Stimulated activated CD4-positive, alpha-beta T cell treated with anti-CD3 and anti-CD28 coated beads, Interleukin-2, amount 100 ng/mL, for 48 hours (primary cell): ENCODE measurements around the gene TUNAR.
"Not testable (repeated sequence)": the region's sequence is repeated elsewhere in the genome, so short reads cannot be mapped to it uniquely, and the experiment has no call there.

Experiments
- DNase-seq, 2 donors: peaks; one replicate each; pipeline ENCODE4 v3.0.0-alpha.2; 2020

The TUNAR gene

DNA sequence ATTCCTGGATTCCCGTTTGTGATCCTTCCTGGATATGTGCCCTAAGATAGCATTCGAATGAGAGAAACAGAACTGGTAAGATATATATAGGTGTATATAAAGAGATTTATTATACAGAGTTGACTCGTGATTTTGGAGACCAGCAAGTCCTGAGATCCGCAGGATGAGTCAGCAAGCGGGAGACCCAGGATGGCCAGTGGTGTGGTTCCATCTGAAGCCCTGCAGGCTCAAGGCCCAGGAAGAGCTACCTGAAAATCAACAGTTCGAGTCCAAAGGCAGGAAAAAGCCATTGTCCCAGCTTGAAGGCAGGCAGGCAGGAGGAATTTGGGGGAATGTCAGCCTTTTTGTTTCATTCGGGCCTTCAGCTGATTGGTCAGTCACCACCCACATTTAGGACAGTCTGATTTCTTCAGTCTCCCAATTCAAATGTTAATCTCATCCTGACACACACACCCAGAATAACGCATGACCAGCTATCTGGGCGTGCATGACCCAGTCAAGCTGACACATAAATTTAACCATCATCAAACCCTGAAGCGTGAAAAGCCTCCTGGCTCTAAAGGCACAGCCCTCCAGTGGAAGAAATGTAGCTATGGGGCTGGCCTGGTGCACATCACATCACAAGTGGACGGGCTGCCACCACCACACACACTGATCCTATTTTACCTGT lies 44.3 kb downstream of the TUNAR start:
- no peak for DNase-seq

DNA sequence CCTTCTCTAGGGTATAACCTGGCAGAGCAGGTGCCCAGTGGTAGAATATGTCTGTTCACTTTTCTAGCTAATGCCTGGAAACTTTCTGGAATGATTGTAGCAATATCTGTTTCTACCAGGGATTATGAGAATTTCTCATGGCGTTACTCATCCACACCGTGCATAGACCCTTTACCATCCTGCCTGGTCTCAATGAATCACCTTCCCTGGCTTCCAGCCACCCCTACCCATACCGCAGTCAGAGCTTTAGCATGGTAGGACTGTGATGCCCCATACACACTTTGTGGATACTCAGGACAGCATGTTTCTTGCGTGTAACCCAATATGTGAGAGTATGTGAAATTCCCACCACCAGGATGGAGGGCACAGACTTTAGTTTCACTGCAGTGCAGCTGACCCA lies 45.4 kb downstream of the TUNAR start:
- DNase-seq: no peak

DNA sequence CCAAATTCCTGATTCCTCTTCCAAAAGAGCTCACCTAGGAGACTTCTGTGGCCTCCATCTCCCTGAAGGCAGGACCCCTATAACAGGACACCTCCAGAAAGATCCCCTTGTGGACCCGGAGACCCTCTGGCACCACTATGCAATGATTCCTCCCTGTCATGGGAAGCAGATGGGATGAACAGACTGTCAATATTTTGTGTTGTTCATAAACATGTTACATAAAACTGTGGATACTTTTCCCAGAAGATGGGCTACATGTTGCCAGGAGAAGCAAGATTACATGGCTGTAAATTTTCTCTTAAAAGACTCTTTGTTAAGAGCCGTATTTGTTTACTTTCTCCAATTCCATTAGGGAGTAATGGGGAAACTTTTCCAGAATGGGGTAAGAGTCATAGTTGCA lies 52.1 kb downstream of the TUNAR start:
- no peak for DNase-seq

DNA sequence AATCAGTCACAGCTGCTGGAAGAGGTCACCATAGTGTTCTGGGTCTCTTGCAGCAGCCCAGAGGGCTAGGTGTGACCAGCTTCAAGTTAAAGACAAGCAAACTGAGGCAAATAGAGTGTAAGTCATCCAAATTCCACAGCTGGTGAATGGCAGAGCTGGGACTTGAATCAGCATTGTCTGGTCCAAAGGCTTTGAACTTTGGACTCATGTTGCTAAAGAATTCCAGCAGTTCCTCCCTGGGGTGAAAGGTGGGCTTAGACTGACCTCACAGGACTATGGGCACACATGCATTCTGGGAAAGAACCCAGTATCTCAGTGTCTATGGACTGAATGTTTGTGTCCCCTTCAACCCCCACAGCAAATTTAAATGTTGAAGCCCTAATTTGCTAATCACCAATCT lies 54.8 kb downstream of the TUNAR start:
- DNase-seq: no peak

DNA sequence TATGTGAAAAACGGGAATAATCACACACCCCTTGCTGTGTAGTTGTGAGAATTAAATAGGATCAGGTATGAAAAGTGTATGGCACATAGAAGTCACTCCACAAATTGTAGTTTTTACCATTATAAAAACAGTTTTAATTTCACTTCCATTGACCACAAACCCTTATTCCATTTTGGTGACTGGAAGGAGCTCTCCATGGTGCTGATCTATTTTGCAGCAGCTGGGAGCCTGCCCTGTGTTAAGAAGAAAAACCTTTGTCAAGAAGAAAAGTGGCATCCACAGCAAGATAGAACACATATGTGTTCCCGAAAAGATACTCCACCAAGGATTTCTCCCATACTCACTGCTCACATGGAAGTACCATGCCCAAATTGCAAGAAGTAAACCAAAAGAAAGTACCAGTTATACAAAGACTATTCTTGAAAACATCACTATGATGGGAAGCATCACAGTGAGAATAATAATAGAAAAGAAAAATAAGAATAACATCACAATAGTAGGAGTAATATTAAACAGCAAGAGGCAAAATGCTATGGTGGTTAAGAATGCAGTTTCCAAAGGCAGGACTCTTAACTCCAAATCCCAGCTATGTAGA lies 58.7 kb downstream of the TUNAR start:
- peak in 1 of 2 donors; percentile 2 for DNase-seq

DNA sequence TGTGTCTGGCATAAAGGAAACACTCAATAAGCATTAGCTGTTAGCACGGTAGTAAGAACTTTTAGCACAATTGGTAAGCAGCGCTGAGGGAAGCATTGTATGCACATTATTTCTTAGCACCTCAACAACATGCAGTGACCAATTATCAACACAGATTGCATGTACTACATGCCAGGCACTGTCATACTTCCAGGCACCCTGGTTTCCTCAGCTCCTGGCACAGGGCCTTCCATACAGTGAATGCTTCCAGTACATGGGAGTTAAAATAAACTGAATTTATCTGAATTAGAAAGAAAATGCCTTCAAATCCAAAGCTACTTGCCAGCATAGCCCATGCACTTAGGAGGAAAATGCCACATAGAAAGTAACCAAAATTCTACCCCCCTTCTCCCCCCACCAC lies 59.4 kb downstream of the TUNAR start:
- DNase-seq: no peak

DNA sequence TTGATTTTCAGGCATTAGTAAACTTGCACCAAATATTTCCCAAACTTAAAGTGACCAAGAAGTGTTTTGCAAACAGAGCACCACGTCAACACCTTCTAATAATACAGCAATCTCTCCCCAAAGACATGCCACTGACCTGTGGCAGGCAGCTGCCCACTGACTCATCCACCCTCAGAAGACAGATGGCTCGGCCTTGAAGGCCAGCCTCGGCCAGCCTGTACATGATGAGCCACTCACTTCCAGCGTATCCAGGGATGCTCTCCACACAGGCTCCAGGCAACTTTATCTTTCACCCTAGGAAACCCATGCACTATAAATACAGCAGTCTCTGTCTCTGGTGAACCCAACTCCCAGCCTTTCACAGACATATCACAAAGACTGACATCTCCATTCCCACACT lies 62.7 kb downstream of the TUNAR start:
- DNase-seq: no peak

DNA sequence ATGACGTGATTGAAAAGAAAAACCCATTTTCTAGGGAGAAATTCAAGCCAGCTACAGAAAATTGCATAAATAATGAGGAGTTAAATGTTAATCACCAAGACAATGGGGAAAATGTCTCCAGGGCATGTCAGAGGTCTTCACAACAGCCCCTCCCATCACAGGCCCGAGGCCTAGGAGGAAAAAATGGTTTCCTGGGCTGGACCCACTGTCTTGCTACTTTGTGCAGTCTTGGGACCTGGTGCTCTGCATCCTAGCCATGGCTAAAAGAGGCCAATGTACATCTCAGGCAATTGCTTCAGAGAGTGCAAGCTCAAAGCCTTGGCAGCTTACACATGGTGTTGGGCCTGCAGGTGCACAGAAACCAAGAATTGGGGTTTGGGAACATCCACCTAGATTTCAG lies 65.3 kb downstream of the TUNAR start:
- DNase-seq: no peak

DNA sequence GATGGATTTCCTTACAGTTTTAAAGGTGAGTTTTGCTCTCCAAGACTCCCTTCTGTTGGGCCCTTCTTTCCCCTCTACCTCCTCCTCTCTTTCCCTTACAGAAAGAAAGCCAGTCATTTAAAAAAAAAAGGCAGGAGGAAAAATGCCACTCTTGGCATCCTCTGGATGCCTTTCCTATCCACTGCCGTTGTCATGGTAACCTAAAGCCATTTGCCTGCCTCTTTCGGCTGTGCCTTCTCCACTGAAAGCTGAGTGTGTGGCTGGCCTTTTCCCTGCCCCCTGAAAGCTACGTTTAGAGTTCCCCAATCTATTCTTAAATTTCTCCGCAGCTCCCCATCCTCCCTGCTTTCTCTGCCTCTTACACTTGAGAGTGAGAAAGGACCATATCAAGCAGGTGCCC lies 67.1 kb downstream of the TUNAR start:
- DNase-seq: no peak

DNA sequence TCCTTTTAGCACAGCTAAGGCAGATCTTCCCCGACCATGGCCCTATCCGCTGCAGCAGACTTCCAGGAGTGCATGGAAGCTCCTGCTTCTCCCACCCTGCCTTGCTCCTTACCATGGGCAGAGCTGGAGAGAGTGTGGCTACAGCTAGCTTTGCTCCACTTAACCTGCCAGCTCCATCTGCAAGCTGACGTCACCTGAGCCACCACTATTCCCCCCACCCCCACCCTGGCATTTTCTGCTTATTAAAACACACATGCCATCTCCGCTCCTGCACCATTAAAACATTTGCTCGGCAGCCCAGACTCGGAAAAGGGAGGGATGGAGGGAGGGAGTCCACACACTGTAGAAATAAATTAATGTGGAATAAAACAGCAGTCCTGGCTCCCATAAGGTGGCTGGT lies 67.8 kb downstream of the TUNAR start:
- DNase-seq: no peak

DNA sequence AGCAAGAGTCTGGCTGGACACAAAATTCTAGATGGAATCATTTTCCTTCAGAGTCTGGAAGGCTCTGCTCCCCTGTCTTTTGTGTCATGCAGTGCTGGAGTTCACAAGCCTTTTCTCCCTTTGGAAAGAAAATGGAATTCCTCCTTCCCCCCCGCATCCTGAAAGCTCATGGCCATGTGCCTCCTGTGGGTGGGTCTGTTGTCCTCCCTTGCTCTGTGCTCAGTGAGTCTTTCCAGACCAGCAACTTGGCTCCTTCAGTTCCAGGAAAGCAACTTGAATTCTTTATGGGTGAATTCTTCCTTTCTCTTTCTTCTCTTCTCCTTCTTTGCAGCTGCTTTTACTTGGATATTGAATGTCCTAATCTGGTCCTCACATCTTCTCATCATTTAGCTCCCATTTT lies 70.2 kb downstream of the TUNAR start:
- DNase-seq: no peak

DNA sequence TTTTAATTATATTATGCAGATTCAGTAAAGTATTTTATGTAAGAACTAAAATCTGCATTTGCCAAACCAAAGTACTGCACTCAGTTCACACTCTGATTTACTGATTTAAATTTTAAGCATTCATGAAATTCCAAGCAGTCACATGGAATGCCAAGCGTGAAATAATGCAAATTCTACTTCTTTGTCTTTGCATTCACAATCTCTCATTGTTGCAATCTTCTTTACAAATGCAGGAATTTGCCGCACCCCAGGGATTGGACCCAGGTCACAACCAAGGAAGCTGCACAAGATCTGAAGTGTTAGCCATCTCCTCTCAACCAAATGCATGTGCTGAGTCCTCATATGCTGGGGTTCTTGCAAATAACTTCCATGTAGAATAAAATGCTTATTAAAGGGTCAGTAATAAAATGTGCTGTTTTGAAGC lies 71.9 kb downstream of the TUNAR start:
- DNase-seq: no peak

DNA sequence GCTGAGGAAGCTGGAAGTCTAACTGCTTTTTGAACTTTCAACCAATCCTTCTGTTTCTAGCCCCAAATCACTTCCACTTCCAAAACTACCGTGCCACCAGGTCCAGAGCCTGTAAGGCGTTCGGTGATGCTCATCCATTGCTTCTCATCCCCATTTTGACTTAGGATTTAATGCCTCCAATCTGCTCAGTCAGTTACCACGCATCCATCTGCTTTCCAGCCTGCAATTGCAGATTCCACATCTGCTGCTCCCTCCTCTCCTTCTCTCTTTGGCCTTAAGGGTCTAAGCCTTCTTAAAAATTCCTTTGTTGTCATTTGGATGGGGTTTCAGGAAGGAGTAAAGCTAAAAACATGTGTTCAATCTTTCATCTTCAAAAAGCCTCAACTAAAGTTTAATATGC lies 74.7 kb downstream of the TUNAR start:
- DNase-seq: no peak

DNA sequence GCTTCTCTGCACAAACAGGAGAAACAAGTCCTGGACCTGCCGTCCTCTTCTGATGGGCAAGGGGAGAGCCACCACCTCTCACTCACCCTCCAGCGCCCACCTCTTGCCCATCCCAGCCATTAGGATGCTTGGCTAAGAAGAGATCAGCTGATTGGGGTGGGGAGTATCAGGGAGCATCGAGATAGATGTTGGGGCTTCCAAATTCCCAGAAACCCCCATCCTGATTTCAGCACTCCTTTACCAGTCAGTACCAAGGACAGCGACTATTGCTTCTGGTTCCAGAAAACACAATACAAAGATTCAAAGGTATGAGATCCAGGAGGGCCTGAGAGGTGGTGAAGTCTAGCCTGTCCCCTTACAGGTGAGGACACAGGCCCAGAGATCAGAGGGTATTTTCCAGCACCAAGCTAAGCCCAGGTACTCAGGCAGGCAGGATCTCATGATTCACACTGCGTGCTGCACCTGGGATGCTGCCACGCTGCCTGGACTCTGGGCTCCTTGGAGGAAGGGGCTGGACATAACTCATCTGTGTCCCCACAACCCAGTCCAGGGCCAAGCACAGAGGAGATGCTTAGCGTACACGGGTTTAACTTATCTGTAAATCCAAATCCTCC lies 76.6 kb downstream of the TUNAR start:
- no peak for DNase-seq

DNA sequence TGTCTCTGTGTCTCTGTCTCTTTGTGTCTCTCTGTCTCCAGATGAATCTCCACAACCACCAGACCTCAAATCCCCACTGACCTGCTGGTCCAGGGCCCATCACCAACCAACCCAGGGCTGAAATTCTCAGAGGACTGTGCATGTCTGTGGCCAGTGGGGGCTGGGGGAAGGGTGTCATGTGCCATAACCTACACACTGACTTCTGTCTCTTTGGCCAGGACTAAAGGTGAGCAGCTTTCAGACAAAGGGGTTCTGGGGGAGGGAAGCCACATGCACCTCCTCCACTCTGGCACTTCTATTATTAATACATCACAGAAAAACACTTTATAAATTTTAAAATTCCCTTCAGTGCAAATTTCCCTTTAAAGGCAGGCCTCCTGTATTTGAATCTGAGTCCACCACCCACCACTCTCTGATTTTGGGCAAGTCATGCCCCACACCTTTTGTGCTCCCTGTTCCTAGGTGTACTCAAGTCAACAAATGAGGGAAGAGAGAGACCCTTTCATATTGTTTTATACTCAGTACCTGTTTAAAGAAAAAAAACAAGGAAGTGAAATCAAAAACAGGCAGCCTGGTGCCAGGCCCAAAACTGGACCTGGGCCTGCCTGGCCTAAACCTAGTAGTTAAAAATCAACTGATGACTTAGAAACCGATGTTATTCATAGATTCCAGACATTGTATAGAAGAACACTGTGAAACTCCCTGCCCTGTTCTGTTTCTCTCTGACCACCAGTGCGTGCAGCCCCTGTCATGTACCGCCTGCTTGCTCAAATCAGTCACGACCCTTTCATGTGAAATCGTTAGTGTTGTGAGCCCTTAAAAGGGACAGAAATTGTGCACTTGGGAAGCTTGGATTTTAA lies 80.2 kb downstream of the TUNAR start:
- no peak for DNase-seq

DNA sequence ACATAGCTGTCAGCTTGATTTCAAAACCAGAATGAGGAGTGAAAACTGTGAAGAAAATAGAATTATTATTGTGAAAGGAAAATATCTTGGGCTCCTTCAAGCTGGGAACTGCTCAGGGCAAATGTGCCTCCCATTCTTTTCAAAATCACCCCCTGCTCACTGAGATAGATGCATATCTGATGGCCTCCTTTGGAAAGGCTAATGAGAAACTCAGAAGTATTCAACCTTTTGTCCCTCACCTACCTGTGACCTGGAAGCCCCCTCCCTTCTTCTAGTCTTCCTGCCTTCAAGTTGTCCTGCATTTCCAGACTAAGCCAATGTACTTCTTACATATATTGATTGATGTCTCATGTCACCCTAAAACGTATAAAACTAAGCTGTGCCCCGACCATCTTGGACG lies 81.5 kb downstream of the TUNAR start:
- DNase-seq: no peak

DNA sequence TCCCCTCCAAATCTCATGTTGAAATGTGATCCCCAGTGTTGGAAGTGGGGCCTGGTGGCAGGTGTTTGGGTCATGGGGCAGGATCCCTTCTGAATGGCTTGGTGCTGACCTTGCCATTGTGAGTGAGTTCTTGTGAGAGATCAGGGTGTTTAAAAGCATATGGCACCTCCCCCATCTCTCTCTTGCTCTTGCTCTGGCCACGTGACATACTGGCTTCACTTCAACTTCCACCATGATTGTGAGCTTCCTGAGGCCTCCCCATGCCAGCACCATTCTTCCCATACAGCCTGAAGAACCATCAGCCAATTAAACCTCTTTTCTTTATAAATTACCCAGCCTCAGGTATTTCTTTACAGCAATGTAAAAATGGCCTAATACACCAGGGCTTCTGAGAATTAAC lies 82.7 kb downstream of the TUNAR start:
- no peak for DNase-seq

DNA sequence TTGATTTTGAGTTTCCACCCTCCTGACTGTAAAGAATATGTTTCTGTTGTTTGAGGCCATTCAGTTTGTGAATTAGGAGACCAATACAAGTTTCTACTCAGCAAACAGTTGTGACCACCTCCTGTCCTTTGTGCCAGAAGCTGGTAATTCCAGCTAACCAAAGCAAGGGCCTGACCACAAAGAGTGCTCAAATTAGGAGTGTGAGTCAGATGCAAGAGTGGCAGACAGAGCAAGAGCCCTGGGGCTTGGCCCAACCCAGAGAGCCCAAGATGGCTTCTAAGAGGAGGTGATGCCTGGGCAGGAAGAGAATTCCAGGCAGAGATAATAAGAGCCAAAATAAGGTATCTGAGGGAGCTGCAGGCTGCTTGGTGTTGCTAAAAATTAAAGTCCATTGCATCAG lies 84.8 kb downstream of the TUNAR start:
- no peak for DNase-seq

DNA sequence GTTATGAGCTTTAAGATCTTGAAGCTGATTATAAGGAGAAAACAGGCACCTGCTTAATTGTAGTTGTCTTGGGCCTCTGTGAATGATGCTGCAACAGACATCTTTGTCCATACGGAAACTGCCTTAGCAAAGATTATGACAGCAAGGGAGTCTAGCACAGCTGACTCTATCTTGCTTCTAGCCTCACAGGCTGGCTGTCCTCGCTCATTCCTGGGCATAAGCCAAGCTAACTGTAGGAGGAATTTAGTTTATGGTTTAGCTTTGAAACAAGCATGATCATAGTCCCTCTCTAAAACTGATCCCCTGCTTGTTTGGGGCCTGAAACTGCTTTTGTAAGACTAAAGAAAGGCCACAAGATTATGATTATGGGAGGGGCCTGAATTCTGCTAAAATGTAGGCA lies 88.3 kb downstream of the TUNAR start:
- no peak for DNase-seq

DNA sequence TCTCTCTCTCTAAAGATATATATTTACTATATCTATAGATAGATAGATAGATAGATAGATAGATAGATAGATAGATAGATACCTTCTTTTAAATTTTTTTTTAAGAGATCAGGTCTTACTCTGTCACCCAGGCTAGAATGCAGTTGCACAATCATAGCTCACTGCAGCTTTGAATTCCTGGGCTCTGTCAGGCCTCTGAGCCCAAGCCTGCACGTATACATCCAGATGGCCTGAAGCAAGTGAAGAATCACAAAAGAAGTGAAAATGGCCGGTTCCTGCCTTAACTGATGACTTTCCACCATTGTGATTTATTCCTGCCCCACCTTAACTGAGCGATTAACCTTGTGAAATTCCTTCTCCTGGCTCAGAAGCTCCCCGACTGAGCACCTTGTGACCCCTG lies 91.4 kb downstream of the TUNAR start:
- not testable (repeated sequence) for DNase-seq
